Measurements from ENCODE around the gene PARD6G.

Gene PARD6G

GRCh38 chr18:80247393-80247841 lies at the start of gene PARD6G:
Gene PARD6G, minus strand, starts transcription at chr18:80247514. Its CDS starts 166 bp downstream, at chr18:80247348.
- peak; percentile 64 for DNase-seq

GRCh38 chr18:80262241-80263033 lies 15.1 kb upstream of the PARD6G start:
- DNase-seq, result peak; percentile 19

- no peak for DNase-seq
Observed at GRCh38 chr18:80259610-80260009, 12.3 kb upstream of the PARD6G start.

GRCh38 chr18:80258640-80259039 lies 11.3 kb upstream of the PARD6G start:
- no peak for DNase-seq

- DNase-seq, result peak; percentile 67
Observed at GRCh38 chr18:80257579-80258543, 10.5 kb upstream of the PARD6G start.

- no peak for DNase-seq
Observed at GRCh38 chr18:80254971-80255500, 7.7 kb upstream of the PARD6G start.

- peak; percentile 7 for DNase-seq
Observed at GRCh38 chr18:80253871-80254492, 6.7 kb upstream of the PARD6G start.

- no peak for DNase-seq
Observed at GRCh38 chr18:80253236-80253635, 5.9 kb upstream of the PARD6G start.

- DNase-seq, result no peak
Observed at GRCh38 chr18:80252136-80252535, 4.8 kb upstream of the PARD6G start.

GRCh38 chr18:80251700-80252099 lies 4.4 kb upstream of the PARD6G start:
- DNase-seq, result no peak

- DNase-seq, result no peak
Observed at GRCh38 chr18:80250740-80251364, 3.5 kb upstream of the PARD6G start.

GRCh38 chr18:80249217-80250093 lies 2.1 kb upstream of the PARD6G start:
- no peak for DNase-seq

- DNase-seq, result peak; percentile 11
Observed at GRCh38 chr18:80246445-80247392, 595 bp downstream of the PARD6G start.

GRCh38 chr18:80245781-80246444 lies 1.4 kb downstream of the PARD6G start:
- no peak for DNase-seq

- DNase-seq, result no peak
Observed at GRCh38 chr18:80244956-80245730, 2.2 kb downstream of the PARD6G start.

- no peak for DNase-seq
Observed at GRCh38 chr18:80244167-80244566, 3.1 kb downstream of the PARD6G start.

- DNase-seq, result no peak
Observed at GRCh38 chr18:80243204-80243603, 4.1 kb downstream of the PARD6G start.

- DNase-seq, result no peak
Observed at GRCh38 chr18:80241919-80242777, 5.2 kb downstream of the PARD6G start.
